GM10266 (cell line): ENCODE data around the gene ATF7.

Source experiments
- DNase-seq: peaks from one replicate; pipeline ENCODE4 v3.0.0; 2012; ENCODE audit errors: extremely low spot score
- CTCF ChIP-seq: IDR thresholded peaks from 2 replicates; pipeline ENCODE4 v1.5.1; 2012; ENCODE audit warnings: mild to moderate bottlenecking, low read depth; ENCODE audit not compliant: control insufficient read depth, insufficient read depth; ENCODE audit errors: missing control alignments

Gene ATF7

GRCh38 chr12:53478865-53479264 lies 147.3 kb downstream of the ATF7 start:
- no peak for DNase-seq
- no peak for TF ChIP-seq CTCF

- DNase-seq = no peak
- TF ChIP-seq CTCF = peak; percentile 35
Observed at GRCh38 chr12:53476769-53477209, 149.4 kb downstream of the ATF7 start.

- no peak for DNase-seq
- no peak for TF ChIP-seq CTCF
Observed at GRCh38 chr12:53474819-53475218, 151.4 kb downstream of the ATF7 start.

- DNase-seq = no peak
- TF ChIP-seq CTCF = no peak
Observed at GRCh38 chr12:53474077-53474476, 152.1 kb downstream of the ATF7 start.

GRCh38 chr12:53472056-53472582 lies 154.1 kb downstream of the ATF7 start:
- no peak for DNase-seq
- TF ChIP-seq CTCF = no peak

- no peak for TF ChIP-seq CTCF
- DNase-seq = no peak
Observed at GRCh38 chr12:53468282-53468681, 157.9 kb downstream of the ATF7 start.

- no peak for TF ChIP-seq CTCF
- DNase-seq = no peak
Observed at GRCh38 chr12:53467880-53468279, 158.3 kb downstream of the ATF7 start.
